ENCODE data around the gene PERP.
"Not testable (repeated sequence)": the region's sequence is repeated elsewhere in the genome, so short reads cannot be mapped to it uniquely, and the experiment has no call there.

The PERP gene

GRCh38 chr6:138104618-138105213 lies 2.5 kb downstream of the PERP start:
- no peak for DNase-seq

GRCh38 chr6:138103871-138104270 lies 3.3 kb downstream of the PERP start:
- no peak for DNase-seq

- no peak for DNase-seq
Measured at GRCh38 chr6:138101946-138102731, 5.1 kb downstream of the PERP start.

GRCh38 chr6:138099832-138100231 lies 7.4 kb downstream of the PERP start:
- no peak for DNase-seq

- no peak for DNase-seq
Measured at GRCh38 chr6:138098306-138098705, 8.9 kb downstream of the PERP start.

- DNase-seq, result no peak
Measured at GRCh38 chr6:138094260-138094659, 13.0 kb downstream of the PERP start.

GRCh38 chr6:138093632-138094031 lies 13.6 kb downstream of the PERP start:
- no peak for DNase-seq

- DNase-seq, result no peak
Measured at GRCh38 chr6:138092686-138093085, 14.5 kb downstream of the PERP start.

GRCh38 chr6:138089325-138089724 lies 17.9 kb downstream of the PERP start:
- DNase-seq, result no peak

- no peak for DNase-seq
Measured at GRCh38 chr6:138088326-138088762, 18.9 kb downstream of the PERP start.

GRCh38 chr6:138087593-138088325 lies 19.5 kb downstream of the PERP start:
- no peak for DNase-seq

- DNase-seq, result no peak
Measured at GRCh38 chr6:138086573-138087196, 20.5 kb downstream of the PERP start.

- no peak for DNase-seq
Measured at GRCh38 chr6:138085839-138086222, 21.4 kb downstream of the PERP start.

- no peak for DNase-seq
Measured at GRCh38 chr6:138084904-138085838, 22.0 kb downstream of the PERP start.

GRCh38 chr6:138082232-138082631 lies 25.0 kb downstream of the PERP start:
- DNase-seq, result no peak

- DNase-seq, result not testable (repeated sequence)
Measured at GRCh38 chr6:138079556-138079955, 27.7 kb downstream of the PERP start.

- DNase-seq, result no peak
Measured at GRCh38 chr6:138078491-138078890, 28.7 kb downstream of the PERP start.

GRCh38 chr6:138073264-138073663 lies 34.0 kb downstream of the PERP start:
- no peak for DNase-seq

GRCh38 chr6:138063726-138064125 lies 43.5 kb downstream of the PERP start:
- DNase-seq, result no peak

GRCh38 chr6:138054982-138055381 lies 52.2 kb downstream of the PERP start:
- no peak for DNase-seq

GRCh38 chr6:138052783-138053182 lies 54.4 kb downstream of the PERP start:
- DNase-seq, result no peak

- DNase-seq, result no peak
Measured at GRCh38 chr6:138044972-138045371, 62.2 kb downstream of the PERP start.
